GM12878 (cell line): ENCODE data around the gene ZNF526. TPM values are rescaled to one million over a fixed set of nuclear protein-coding genes. Genes with fewer than 3 reads are reported as not detected.

ENCODE experiments used
- ATF7 ChIP-seq: fragments of 450-650 bp; IDR thresholded peaks from 2 replicates; pipeline ENCODE4 v1.6.1; 2016; ENCODE audit warnings: low read depth, mild to moderate bottlenecking
- BACH1 ChIP-seq: fragments of 450-650 bp; IDR thresholded peaks from 2 replicates; pipeline ENCODE4 v1.6.1; 2017; ENCODE audit warnings: mild to moderate bottlenecking, borderline replicate concordance
- CEBPB ChIP-seq, 2 experiments: fragments of 150-350 bp in 1 of 2; IDR thresholded peaks; 2 replicates each; pipeline ENCODE4 v1.6.1; 2012 to 2014; ENCODE audit warnings: low read depth in 2 of 2, low read length in 2 of 2, borderline replicate concordance in 1 of 2, inconsistent platforms in 1 of 2
- CHD1 ChIP-seq: IDR thresholded peaks from 2 replicates; pipeline ENCODE4 v1.6.1; 2012; ENCODE audit warnings: low read depth, low read length, improper control_type of control experiment
- CHD2 ChIP-seq: IDR thresholded peaks from 2 replicates; pipeline ENCODE4 v1.6.1; 2011; ENCODE audit warnings: low read depth, low read length, improper control_type of control experiment, borderline replicate concordance
- CHD4 ChIP-seq: fragments of 200-600 bp; sonication (generic); IDR thresholded peaks from 2 replicates; pipeline ENCODE4 v1.6.1; 2016; ENCODE audit warnings: mild to moderate bottlenecking
- CREM ChIP-seq: IDR thresholded peaks from 2 replicates; pipeline ENCODE4 v1.6.1; 2014; ENCODE audit warnings: antibody characterized with exemption, low read depth
- DPF2 ChIP-seq: fragments of 450-650 bp; IDR thresholded peaks from 2 replicates; pipeline ENCODE4 v1.6.1; 2017; ENCODE audit warnings: mild to moderate bottlenecking
- FOXK2 ChIP-seq: fragments of 450-650 bp; IDR thresholded peaks from 2 replicates; pipeline ENCODE4 v1.6.1; 2017; ENCODE audit warnings: mild to moderate bottlenecking, moderate library complexity
- PML ChIP-seq: IDR thresholded peaks from 2 replicates; pipeline ENCODE4 v1.6.1; 2012; ENCODE audit warnings: low read length, inconsistent platforms
- RAD51 ChIP-seq: fragments of 450-650 bp; IDR thresholded peaks from 2 replicates; pipeline ENCODE4 v1.6.1; 2016; ENCODE audit warnings: moderate library complexity, mild to moderate bottlenecking, inconsistent platforms
- SP1 ChIP-seq: IDR thresholded peaks from one replicate; pipeline ENCODE4 v1.6.1; 2011; ENCODE audit warnings: low read depth, low read length
- SRF ChIP-seq, 2 experiments: IDR thresholded peaks; 2 replicates each; pipeline ENCODE4 v1.6.1; 2011; ENCODE audit warnings: low read depth in 2 of 2, low read length in 2 of 2, mild to moderate bottlenecking in 1 of 2, moderate library complexity in 1 of 2
- TCF12 ChIP-seq: IDR thresholded peaks from 2 replicates; pipeline ENCODE4 v1.6.1; 2011; ENCODE audit warnings: low read depth, mild to moderate bottlenecking, low read length
- ZNF274 ChIP-seq: IDR thresholded peaks from one replicate; pipeline ENCODE4 v1.8.0; 2011; ENCODE audit not compliant: insufficient read length, insufficient read depth
- polyA plus RNA-seq, 11 experiments: library from polyadenylated mRNA; depleted of rRNA in 4 of 11; unstranded in 6 of 11; stranded (reverse) in 5 of 11; fragments of >200 nt; fragmentation: Nextera tagmentation in 4 of 11; fragmentation: Illumina TruSeq in 1 of 11; extraction: Ambion mirVana in 4 of 11; extraction: Trizol in 1 of 11; gene quantifications; 1 replicate in 1 of 11; 2 replicates in 10 of 11; pipeline versions ENCODE4 v1.2.1 to v1.2.3, GENCODE V29; 2011 to 2016; ENCODE audit warnings: inconsistent platforms in 2 of 11, missing spikeins in 2 of 11, low read depth in 1 of 11
- total RNA-seq, 4 experiments: library from RNA; depleted of rRNA in 3 of 4; stranded (reverse); fragments of >200 nt in 3 of 4; fragmentation: Illumina TruSeq in 1 of 4; extraction: Trizol in 1 of 4; gene quantifications; 2 replicates each; pipeline versions ENCODE4 v1.2.1 to v1.2.3, GENCODE V29; 2013 to 2021
- TF ChIP-seq, protein P1 (sequence below): fragments of 450-650 bp; formaldehyde crosslinking; IDR thresholded peaks from 2 replicates; pipeline ENCODE4 v1.4.0; 2022; ENCODE audit warnings: mild to moderate bottlenecking, moderate library complexity
- TF ChIP-seq, protein P2 (sequence below): fragments of 450-650 bp; IDR thresholded peaks from 2 replicates; pipeline ENCODE4 v1.6.1; 2017; ENCODE audit warnings: mild to moderate bottlenecking
- TF ChIP-seq, protein P3 (sequence below): IDR thresholded peaks from 2 replicates; pipeline ENCODE4 v1.6.1; 2011; ENCODE audit warnings: borderline replicate concordance, low read depth, mild to moderate bottlenecking, moderate library complexity, mixed read lengths, low read length; ENCODE audit not compliant: insufficient read depth; ENCODE audit errors: extremely low read length
- TF ChIP-seq, protein P4 (sequence below): fragments of 450-650 bp; IDR thresholded peaks from 2 replicates; pipeline ENCODE4 v1.6.1; 2018; ENCODE audit warnings: borderline replicate concordance, mild to moderate bottlenecking; ENCODE audit not compliant: partially characterized antibody

The ZNF526 gene
- total and polyA plus RNA-seq, 10 of the 15 experiments (the other 5 are each of a cell fraction or from before 2014, with no cell fraction given), result 1.8 to 18.3 (median 5.5) TPM

DNA sequence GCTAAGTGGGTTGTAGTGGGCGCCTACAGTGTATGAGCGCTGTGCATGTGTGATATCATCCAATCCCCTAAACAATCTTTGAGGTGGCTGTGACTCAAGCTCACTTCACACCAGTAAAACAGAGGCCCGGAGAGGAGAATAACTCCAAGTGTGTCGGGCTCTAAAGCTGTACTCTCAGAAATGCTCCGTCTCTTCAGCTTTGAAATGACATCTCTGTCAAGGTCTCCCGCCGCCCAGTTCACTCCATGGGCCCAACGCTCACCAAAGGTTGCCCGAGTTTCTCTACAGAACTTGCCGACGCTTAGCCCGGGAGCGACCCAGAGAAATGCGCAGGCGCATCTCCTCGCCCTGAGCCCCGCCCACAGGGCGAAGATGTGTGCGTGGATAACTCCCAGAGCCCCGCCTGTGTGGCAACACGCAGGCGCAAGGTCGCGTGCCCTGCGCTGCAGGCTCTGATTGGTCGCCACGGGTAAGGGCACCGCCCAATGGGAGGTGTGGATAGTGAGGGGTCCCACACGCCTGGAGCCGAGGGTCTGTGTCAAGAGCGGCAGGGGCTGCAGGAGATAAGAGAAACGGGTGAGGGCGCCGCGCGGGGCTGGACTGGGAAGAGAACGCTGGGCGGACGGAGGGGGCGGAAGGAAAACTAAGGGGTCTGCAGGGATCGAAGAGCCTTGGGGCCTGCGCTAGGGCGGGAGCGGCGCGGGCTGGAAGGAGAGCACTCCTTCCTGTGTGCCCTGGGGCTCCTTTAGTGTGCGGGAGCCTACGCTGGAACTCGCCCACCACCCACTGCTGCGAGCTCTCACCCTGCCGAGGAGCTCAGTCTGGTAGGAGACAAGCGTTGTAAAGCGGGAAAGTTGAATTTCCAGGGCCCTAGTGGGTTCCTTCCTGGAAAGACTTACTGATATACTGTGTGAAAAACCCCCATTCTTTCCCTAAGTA lies at the start of gene ZNF526 (continued):
- TF ChIP-seq, protein P1, sequence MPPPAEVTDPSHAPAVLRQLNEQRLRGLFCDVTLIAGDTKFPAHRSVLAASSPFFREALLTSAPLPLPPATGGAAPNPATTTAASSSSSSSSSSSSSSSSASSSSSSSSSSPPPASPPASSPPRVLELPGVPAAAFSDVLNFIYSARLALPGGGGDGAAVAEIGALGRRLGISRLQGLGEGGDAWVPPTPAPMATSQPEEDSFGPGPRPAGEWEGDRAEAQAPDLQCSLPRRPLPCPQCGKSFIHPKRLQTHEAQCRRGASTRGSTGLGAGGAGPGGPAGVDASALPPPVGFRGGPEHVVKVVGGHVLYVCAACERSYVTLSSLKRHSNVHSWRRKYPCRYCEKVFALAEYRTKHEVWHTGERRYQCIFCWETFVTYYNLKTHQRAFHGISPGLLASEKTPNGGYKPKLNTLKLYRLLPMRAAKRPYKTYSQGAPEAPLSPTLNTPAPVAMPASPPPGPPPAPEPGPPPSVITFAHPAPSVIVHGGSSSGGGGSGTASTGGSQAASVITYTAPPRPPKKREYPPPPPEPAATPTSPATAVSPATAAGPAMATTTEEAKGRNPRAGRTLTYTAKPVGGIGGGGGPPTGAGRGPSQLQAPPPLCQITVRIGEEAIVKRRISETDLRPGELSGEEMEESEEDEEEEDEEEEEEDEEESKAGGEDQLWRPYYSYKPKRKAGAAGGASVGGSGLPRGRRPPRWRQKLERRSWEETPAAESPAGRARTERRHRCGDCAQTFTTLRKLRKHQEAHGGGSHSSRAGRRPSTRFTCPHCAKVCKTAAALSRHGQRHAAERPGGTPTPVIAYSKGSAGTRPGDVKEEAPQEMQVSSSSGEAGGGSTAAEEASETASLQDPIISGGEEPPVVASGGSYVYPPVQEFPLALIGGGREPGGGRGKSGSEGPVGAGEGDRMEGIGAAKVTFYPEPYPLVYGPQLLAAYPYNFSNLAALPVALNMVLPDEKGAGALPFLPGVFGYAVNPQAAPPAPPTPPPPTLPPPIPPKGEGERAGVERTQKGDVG (CRISPR knock-in tag), result no peak
- TF ChIP-seq TCF12 (no peak), CEBPB (IDR thresholded peaks at IDR 0.05; ENCODE audit: borderline replicate concordance in 1 of 2, low read depth in 2 of 2, low read length in 2 of 2) (no peak), CHD1 (no peak), FOXK2 (no peak; the same call in 1 of the 2 replicates), RAD51 (peak; percentile 80), ZNF274 (no peak), PML (peak; percentile 81; the same call in 1 of the 2 replicates), CREM (peak; percentile 49), SRF (IDR thresholded peaks at IDR 0.05; ENCODE audit: low read depth in 2 of 2, low read length in 2 of 2) (no peak), CHD4 (no peak), ATF7 (no peak), BACH1 (peak; percentile 53; the same call in 1 of the 2 replicates), DPF2 (no peak), CHD2 (peak; percentile 90), SP1 (peak; percentile 96)
- TF ChIP-seq, protein P2, sequence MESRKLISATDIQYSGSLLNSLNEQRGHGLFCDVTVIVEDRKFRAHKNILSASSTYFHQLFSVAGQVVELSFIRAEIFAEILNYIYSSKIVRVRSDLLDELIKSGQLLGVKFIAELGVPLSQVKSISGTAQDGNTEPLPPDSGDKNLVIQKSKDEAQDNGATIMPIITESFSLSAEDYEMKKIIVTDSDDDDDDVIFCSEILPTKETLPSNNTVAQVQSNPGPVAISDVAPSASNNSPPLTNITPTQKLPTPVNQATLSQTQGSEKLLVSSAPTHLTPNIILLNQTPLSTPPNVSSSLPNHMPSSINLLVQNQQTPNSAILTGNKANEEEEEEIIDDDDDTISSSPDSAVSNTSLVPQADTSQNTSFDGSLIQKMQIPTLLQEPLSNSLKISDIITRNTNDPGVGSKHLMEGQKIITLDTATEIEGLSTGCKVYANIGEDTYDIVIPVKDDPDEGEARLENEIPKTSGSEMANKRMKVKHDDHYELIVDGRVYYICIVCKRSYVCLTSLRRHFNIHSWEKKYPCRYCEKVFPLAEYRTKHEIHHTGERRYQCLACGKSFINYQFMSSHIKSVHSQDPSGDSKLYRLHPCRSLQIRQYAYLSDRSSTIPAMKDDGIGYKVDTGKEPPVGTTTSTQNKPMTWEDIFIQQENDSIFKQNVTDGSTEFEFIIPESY, result no peak
- TF ChIP-seq, protein P3, sequence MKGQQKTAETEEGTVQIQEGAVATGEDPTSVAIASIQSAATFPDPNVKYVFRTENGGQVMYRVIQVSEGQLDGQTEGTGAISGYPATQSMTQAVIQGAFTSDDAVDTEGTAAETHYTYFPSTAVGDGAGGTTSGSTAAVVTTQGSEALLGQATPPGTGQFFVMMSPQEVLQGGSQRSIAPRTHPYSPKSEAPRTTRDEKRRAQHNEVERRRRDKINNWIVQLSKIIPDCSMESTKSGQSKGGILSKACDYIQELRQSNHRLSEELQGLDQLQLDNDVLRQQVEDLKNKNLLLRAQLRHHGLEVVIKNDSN, result peak; percentile 90
- TF ChIP-seq, protein P4, sequence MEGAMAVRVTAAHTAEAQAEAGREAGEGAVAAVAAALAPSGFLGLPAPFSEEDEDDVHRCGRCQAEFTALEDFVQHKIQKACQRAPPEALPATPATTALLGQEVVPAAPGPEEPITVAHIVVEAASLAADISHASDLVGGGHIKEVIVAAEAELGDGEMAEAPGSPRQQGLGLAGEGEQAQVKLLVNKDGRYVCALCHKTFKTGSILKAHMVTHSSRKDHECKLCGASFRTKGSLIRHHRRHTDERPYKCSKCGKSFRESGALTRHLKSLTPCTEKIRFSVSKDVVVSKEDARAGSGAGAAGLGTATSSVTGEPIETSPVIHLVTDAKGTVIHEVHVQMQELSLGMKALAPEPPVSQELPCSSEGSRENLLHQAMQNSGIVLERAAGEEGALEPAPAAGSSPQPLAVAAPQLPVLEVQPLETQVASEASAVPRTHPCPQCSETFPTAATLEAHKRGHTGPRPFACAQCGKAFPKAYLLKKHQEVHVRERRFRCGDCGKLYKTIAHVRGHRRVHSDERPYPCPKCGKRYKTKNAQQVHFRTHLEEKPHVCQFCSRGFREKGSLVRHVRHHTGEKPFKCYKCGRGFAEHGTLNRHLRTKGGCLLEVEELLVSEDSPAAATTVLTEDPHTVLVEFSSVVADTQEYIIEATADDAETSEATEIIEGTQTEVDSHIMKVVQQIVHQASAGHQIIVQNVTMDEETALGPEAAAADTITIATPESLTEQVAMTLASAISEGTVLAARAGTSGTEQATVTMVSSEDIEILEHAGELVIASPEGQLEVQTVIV, result no peak
